CD4-positive, alpha-beta memory T cell (primary cell): ENCODE data around the gene LBR. TPM values are rescaled to one million over a fixed set of nuclear protein-coding genes. Genes with fewer than 3 reads are reported as not detected.
A peak's percentile ranks its signal among the peaks of the same experiment; 100 is the strongest.
"Not testable (repeated sequence)": the region's sequence is repeated elsewhere in the genome, so short reads cannot be mapped to it uniquely, and the experiment has no call there.

Source experiments
- CTCF ChIA-PET: fragments of 350-600 bp; sonication (Branson Sonifier 250); formaldehyde crosslinking; loops from one replicate; lab custom pipeline; 2021; ENCODE audit warnings: inconsistent platforms; ENCODE audit not compliant: partially characterized antibody; lab: Charles Lee
- POLR2A ChIA-PET: fragments of 350-600 bp; sonication (Branson Sonifier 250); formaldehyde crosslinking; loops from one replicate; lab custom pipeline; 2021; ENCODE audit not compliant: partially characterized antibody; lab: Charles Lee
- DNase-seq, 5 donors: peaks; one replicate each; pipeline versions ENCODE4 v3.0.0 to v3.0.0-alpha.2; 2020 to 2022; ENCODE audit warnings: mixed read lengths in 1 of 5
- H3K27ac ChIP-seq: one replicate; pipeline ENCODE4 v1.7.0; 2013; ENCODE audit warnings: low read depth, low read length
- H3K27me3 ChIP-seq: 2 replicates; pipeline ENCODE4 v1.7.0; 2013; ENCODE audit warnings: mild to moderate bottlenecking, low read length, moderate library complexity; ENCODE audit not compliant: insufficient read depth
- H3K36me3 ChIP-seq: 2 replicates; pipeline ENCODE4 v1.7.0; 2013; ENCODE audit warnings: mild to moderate bottlenecking, low read length, moderate library complexity; ENCODE audit not compliant: insufficient read depth
- H3K4me1 ChIP-seq: 2 replicates; pipeline ENCODE4 v1.7.0; 2013; ENCODE audit warnings: mild to moderate bottlenecking, low read length, moderate library complexity; ENCODE audit not compliant: insufficient read depth
- H3K4me3 ChIP-seq, 2 donors: one replicate each; pipeline ENCODE4 v1.7.0; 2013; ENCODE audit warnings: low read length in 2 of 2, mild to moderate bottlenecking in 1 of 2
- H3K9me3 ChIP-seq, 2 donors: one replicate each; pipeline ENCODE4 v1.7.0; 2013; ENCODE audit warnings: low read length in 2 of 2, control low read depth in 1 of 2; ENCODE audit not compliant: control insufficient read depth in 1 of 2
- H3K27ac Mint-ChIP-seq, 7 donors: one replicate each; pipeline ENCODE4 v1.8.0; 2020 to 2021; ENCODE audit warnings: mixed read lengths in 7 of 7, mild to moderate bottlenecking in 6 of 7, inconsistent platforms in 3 of 7, moderate library complexity in 3 of 7
- H3K27me3 Mint-ChIP-seq, 2 donors: one replicate each; pipeline ENCODE4 v1.8.0; 2020 to 2021; ENCODE audit warnings: mixed read lengths in 2 of 2
- H3K36me3 Mint-ChIP-seq, 2 donors: one replicate each; pipeline ENCODE4 v1.8.0; 2020 to 2021; ENCODE audit warnings: mixed read lengths in 2 of 2, inconsistent platforms in 1 of 2, mild to moderate bottlenecking in 1 of 2
- H3K4me1 Mint-ChIP-seq, 4 donors: one replicate each; pipeline ENCODE4 v1.8.0; 2020 to 2021; ENCODE audit warnings: mixed read lengths in 4 of 4, mild to moderate bottlenecking in 1 of 4
- H3K4me3 Mint-ChIP-seq, 8 donors: one replicate each; pipeline ENCODE4 v1.8.0; 2020 to 2021; ENCODE audit warnings: mixed read lengths in 8 of 8, mild to moderate bottlenecking in 7 of 8, moderate library complexity in 6 of 8, inconsistent platforms in 3 of 8
- H3K9me3 Mint-ChIP-seq, 8 donors: one replicate each; pipeline ENCODE4 v1.8.0; 2020 to 2021; ENCODE audit warnings: mixed read lengths in 8 of 8, mild to moderate bottlenecking in 5 of 8, inconsistent platforms in 3 of 8, moderate library complexity in 1 of 8
- intact Hi-C: fragments of 100-400 bp; cut with micrococcal nuclease; formaldehyde crosslinking; loops from one replicate; pipeline ENCODE4 v1.15.1; 2023
- polyA plus RNA-seq, 2 donors: library from polyadenylated mRNA; unstranded; fragments of 300-500 nt; fragmentation: Illumina TruSeq; gene quantifications; one replicate each; pipeline ENCODE4 v1.2.3, GENCODE V29; 2021
- total RNA-seq, 2 experiments: library from RNA; stranded (reverse); gene quantifications; one replicate each; pipeline ENCODE4 v1.2.3, GENCODE V29; 2021

The LBR gene
- total and polyA plus RNA-seq, 4 experiments from 2014 or later: 106 to 150 (median 129) TPM

DNA sequence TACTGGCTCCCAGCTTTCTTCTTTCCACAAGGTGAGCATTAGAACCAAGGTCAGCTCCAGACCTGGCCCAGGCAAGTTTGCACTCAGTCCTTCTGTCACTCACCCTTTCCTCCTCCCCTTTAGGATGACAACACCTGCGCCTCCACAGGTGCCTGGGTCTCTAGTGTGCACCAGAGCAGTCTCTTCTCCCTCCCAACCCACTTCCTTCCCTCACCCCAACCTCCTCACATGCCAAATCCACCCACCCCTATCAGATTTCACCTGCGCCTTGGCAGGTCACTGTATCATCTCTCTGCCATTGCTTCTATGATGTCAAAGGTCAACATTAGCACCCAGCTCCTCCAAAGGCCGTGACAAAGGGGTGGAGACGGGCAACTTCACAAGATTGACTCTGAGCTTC, 38.0 kb downstream of the LBR start:
- ChIA-PET CTCF (no interaction called here), POLR2A (no interaction called here)
- H3K27me3 ChIP-seq: no peaks in the 10 kb centered on the region
- no peaks in the 10 kb centered on the region for H3K27me3 Mint-ChIP-seq
- no peaks in the 10 kb centered on the region for H3K36me3 ChIP-seq
- H3K4me1 Mint-ChIP-seq: peaks cover 3 to 7% (median 5%) of the 10 kb centered on the region in 4 donors
- no peaks in the 10 kb centered on the region for H3K4me1 ChIP-seq
- peak overlapping the region in 1 of 7 donors; percentile 15 for H3K27ac Mint-ChIP-seq
- H3K36me3 Mint-ChIP-seq: peaks cover 0 to 4% of the 10 kb centered on the region in 2 donors
- intact Hi-C loops: no loop called here
- H3K27ac ChIP-seq: no peak overlapping the region
- H3K9me3 ChIP-seq: no peaks in the 10 kb centered on the region
- no peaks in the 10 kb centered on the region for H3K9me3 Mint-ChIP-seq
- no peak overlapping the region for H3K4me3 ChIP-seq
- DNase-seq: no peak
- no peak overlapping the region for H3K4me3 Mint-ChIP-seq

DNA sequence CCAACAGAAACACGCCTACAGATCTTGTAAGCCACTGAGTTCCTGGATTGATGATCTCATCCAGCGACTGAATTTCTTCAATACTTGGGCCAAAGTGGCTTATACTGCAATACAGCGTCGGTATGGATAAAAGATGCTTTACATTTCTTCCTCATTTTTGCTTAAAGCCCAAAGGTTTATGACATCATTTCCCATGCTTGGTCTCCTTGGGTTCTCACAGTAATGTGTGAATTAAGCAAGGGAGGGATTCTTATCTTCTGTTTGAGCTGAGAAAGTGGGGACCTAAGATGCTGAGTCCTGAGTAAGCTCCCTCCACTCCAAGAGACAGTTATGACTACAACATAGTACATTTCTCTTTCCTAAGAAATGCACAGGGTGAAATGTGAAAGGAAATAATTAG, 39.5 kb downstream of the LBR start:
- DNase-seq: no peak
- H3K4me3 ChIP-seq: no peak overlapping the region
- H3K27me3 Mint-ChIP-seq: no peaks in the 10 kb centered on the region
- H3K36me3 ChIP-seq: no peaks in the 10 kb centered on the region
- no peaks in the 10 kb centered on the region for H3K4me1 ChIP-seq
- intact Hi-C loops: no loop called here
- H3K27ac ChIP-seq: no peak overlapping the region
- H3K9me3 Mint-ChIP-seq: no peaks in the 10 kb centered on the region
- peaks cover 3 to 7% (median 5%) of the 10 kb centered on the region in 4 donors for H3K4me1 Mint-ChIP-seq
- H3K36me3 Mint-ChIP-seq: peaks cover 0 to 7% of the 10 kb centered on the region in 2 donors
- H3K27me3 ChIP-seq: no peaks in the 10 kb centered on the region
- no peak overlapping the region for H3K27ac Mint-ChIP-seq
- POLR2A ChIA-PET: no interaction called here
- H3K4me3 Mint-ChIP-seq: no peak overlapping the region
- no peaks in the 10 kb centered on the region for H3K9me3 ChIP-seq
- CTCF ChIA-PET: interaction anchor here (1.2 kb wide), 1 partner anchor 69 kb away, joined by 4 read pairs; no protein-coding TSS in a partner anchor

DNA sequence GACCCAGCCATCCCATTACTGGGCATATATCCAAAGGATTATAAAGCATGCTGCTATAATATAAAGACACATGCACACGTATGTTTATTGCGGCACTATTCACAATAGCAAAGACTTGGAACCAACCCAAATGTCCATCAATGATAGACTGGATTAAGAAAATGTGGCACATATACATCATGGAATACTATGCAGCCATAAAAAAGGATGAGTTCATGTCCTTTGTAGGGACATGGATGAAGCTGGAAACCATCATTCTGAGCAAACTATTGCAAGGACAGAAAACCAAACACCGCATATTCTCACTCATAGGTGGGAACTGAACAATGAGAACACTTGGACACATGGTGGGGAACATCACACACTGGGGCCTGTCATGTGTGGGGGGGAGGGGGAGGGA, 41.0 kb downstream of the LBR start:
- H3K36me3 ChIP-seq: not testable (repeated sequence)

DNA sequence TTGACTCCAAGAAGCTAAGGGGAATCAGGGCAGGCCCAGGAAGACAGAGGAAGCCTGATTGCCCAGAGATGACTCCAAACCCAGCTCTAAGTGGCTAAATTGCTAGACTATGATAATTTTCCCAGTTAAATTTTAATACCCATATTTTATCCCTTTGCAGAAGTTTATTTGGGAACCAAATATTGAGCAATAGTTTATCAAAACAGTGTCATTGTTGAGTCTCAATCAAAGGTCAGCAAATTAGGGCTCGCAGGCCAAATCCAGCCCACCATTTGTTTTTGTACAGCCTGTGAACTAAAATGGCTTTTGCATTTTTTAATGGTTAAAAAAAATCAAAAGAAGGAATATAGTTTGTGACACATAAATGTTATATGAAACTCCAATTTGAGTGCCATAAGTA, 47.1 kb downstream of the LBR start:
- H3K4me1 Mint-ChIP-seq: peaks cover 0 to 1% (median 0%) of the 10 kb centered on the region in 4 donors
- Histone ChIP-seq H3K9me3 (no peaks in the 10 kb centered on the region), H3K36me3 (no peaks in the 10 kb centered on the region), H3K4me3 (no peak overlapping the region), H3K27ac (no peak overlapping the region), H3K4me1 (no peaks in the 10 kb centered on the region), H3K27me3 (no peaks in the 10 kb centered on the region)
- ChIA-PET POLR2A (no interaction called here), CTCF (no interaction called here)
- no peak overlapping the region for H3K27ac Mint-ChIP-seq
- H3K27me3 Mint-ChIP-seq: no peaks in the 10 kb centered on the region
- DNase-seq: no peak
- intact Hi-C loops: no loop called here
- H3K9me3 Mint-ChIP-seq: no peaks in the 10 kb centered on the region
- H3K36me3 Mint-ChIP-seq: peaks cover 0 to 12% of the 10 kb centered on the region in 2 donors
- H3K4me3 Mint-ChIP-seq: no peak overlapping the region

More for the DNA sequence above, 41.0 kb downstream of the LBR start:
- H3K4me1 Mint-ChIP-seq, POLR2A ChIA-PET, intact Hi-C loops, H3K4me1 ChIP-seq, H3K27ac Mint-ChIP-seq, H3K9me3 ChIP-seq, H3K9me3 Mint-ChIP-seq, H3K27ac ChIP-seq, H3K4me3 ChIP-seq, DNase-seq, H3K4me3 Mint-ChIP-seq, H3K27me3 Mint-ChIP-seq, CTCF ChIA-PET, H3K27me3 ChIP-seq: not testable (repeated sequence)
- peaks cover 0 to 12% of the 10 kb centered on the region in 2 donors for H3K36me3 Mint-ChIP-seq

DNA sequence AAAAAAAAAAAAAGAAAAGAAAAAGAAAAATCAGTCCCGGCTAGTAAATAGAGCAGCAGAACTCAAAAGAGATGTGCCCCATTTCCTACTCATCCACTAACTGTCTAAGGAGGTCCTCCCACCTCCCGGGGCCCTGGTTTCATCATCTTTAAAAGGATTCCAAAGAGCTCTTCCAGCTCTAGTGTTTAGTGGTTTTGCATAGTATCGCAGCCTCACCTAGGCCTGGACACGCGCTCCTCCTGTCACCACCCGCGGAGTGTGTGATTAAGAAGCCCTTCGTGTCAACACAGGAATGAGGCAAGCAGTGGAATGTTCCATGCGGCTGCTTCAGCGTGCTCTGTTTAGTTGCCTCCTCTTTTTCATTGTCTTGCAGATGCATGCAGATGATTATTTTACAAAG, 49.0 kb downstream of the LBR start:
- Mint-ChIP-seq H3K4me3 (no peak overlapping the region), H3K9me3 (no peaks in the 10 kb centered on the region), H3K4me1 (peaks cover 0 to 1% (median 0%) of the 10 kb centered on the region in 4 donors), H3K27me3 (no peaks in the 10 kb centered on the region), H3K36me3 (peaks cover 0 to 6% of the 10 kb centered on the region in 2 donors), H3K27ac (peak overlapping the region in 1 of 7 donors; percentile 48)
- ChIA-PET CTCF (no interaction called here), POLR2A (no interaction called here)
- DNase-seq: no peak
- no peak overlapping the region for H3K4me3 ChIP-seq
- no peaks in the 10 kb centered on the region for H3K27me3 ChIP-seq
- intact Hi-C loops: no loop called here
- H3K27ac ChIP-seq: no peak overlapping the region
- H3K36me3 ChIP-seq: no peaks in the 10 kb centered on the region
- no peaks in the 10 kb centered on the region for H3K9me3 ChIP-seq
- no peaks in the 10 kb centered on the region for H3K4me1 ChIP-seq

DNA sequence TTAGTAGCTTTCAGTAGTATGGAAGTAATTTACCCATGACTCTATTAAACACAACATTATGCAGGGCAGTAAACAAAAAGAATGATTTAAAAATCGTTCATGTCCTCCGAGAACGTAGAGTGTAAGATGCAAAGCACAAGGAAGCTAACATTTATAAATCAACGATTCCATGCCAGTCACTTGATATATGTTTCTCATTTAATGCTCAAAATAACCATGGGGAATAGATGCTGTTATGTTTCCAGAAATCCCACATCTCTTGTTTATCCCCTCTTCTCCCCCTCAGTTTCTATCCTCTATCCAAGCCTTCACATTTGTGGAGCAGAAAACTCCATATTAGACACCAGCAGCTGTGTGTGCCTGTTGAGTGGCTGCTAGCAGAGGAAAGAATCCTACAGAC, 52.8 kb downstream of the LBR start:
- H3K4me3 Mint-ChIP-seq: no peak overlapping the region
- Histone ChIP-seq H3K27me3 (no peaks in the 10 kb centered on the region), H3K4me1 (no peaks in the 10 kb centered on the region), H3K27ac (no peak overlapping the region), H3K36me3 (no peaks in the 10 kb centered on the region), H3K9me3 (no peaks in the 10 kb centered on the region), H3K4me3 (no peak overlapping the region)
- peaks cover 0 to 2% (median 0%) of the 10 kb centered on the region in 8 donors for H3K9me3 Mint-ChIP-seq
- no peaks in the 10 kb centered on the region for H3K36me3 Mint-ChIP-seq
- intact Hi-C loops: no loop called here
- DNase-seq: no peak
- no peak overlapping the region for H3K27ac Mint-ChIP-seq
- ChIA-PET CTCF (no interaction called here), POLR2A (no interaction called here)
- peaks cover 0 to 1% (median 0%) of the 10 kb centered on the region in 4 donors for H3K4me1 Mint-ChIP-seq
- H3K27me3 Mint-ChIP-seq: no peaks in the 10 kb centered on the region

DNA sequence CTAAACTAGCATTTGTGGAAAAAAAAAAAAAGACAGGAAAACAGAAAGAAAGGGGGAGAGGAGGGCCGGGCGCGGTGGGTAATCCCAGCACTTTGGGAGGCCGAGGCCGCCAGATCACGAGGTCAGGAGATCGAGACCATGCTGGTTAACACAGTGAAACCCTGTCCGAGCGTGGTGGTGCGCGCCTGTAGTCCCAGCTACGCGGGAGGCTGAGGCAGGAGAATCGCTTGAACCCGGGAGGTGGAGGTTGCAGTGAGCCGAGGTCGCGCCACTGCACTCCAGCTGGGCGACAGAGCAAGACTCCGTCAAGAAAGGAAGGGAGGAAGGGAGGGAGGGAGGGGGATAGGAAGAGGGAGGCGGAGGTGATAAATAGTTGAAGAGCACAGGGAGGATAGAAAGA, 54.7 kb downstream of the LBR start:
- POLR2A ChIA-PET: no interaction called here
- peaks cover 0 to 3% of the 10 kb centered on the region in 2 donors for H3K27me3 Mint-ChIP-seq
- Histone ChIP-seq H3K27ac (no peak overlapping the region), H3K4me1 (no peaks in the 10 kb centered on the region), H3K4me3 (no peak overlapping the region), H3K27me3 (no peaks in the 10 kb centered on the region), H3K9me3 (no peaks in the 10 kb centered on the region), H3K36me3 (no peaks in the 10 kb centered on the region)
- intact Hi-C loops: no loop called here
- no peak overlapping the region for H3K27ac Mint-ChIP-seq
- no peaks in the 10 kb centered on the region for H3K36me3 Mint-ChIP-seq
- H3K4me1 Mint-ChIP-seq: no peaks in the 10 kb centered on the region
- CTCF ChIA-PET: no interaction called here
- peak overlapping the region in 1 of 8 donors; percentile 37 for H3K4me3 Mint-ChIP-seq
- DNase-seq: no peak
- peaks cover 0 to 2% (median 0%) of the 10 kb centered on the region in 8 donors for H3K9me3 Mint-ChIP-seq
